ENCODE data around the gene BPIFA1. TPM values are rescaled to one million over a fixed set of nuclear protein-coding genes. Genes with fewer than 3 reads are reported as not detected.

BPIFA1 gene
- total RNA-seq, 4 donors from 2014 or later: not detected

- no peaks in the 10 kb centered on the region for H3K36me3 ChIP-seq
- DNase-seq (ENCODE audit: low spot score in 2 of 2): no peak
- H3K27me3 ChIP-seq: no peaks in the 10 kb centered on the region
- H3K9me3 ChIP-seq: peaks cover 0 to 7% (median 0%) of the 10 kb centered on the region in 4 donors
- no peak for TF ChIP-seq POLR2A (IDR thresholded peaks at IDR 0.05)
- TF ChIP-seq CTCF (IDR thresholded peaks at IDR 0.05): no peak
- TF ChIP-seq EP300 (IDR thresholded peaks at IDR 0.05): no peak
- H3K4me1 ChIP-seq: no peaks in the 10 kb centered on the region
- H3K27ac ChIP-seq: no peak overlapping the region
- no peak overlapping the region for H3K4me3 ChIP-seq
Measured at GRCh38 chr20:33287884-33288283, 52.1 kb downstream of the BPIFA1 start.

GRCh38 chr20:33290852-33291251 lies 55.1 kb downstream of the BPIFA1 start:
- no peaks in the 10 kb centered on the region for H3K27me3 ChIP-seq

GRCh38 chr20:33291416-33291815 lies 55.6 kb downstream of the BPIFA1 start:
- TF ChIP-seq EP300 (IDR thresholded peaks at IDR 0.05) (no peak), CTCF (IDR thresholded peaks at IDR 0.05) (no peak), POLR2A (IDR thresholded peaks at IDR 0.05) (no peak)
- WGBS, 2 donors: 79 to 81% methylated on average over 7 to 8 of the region's 8 CpGs
- Histone ChIP-seq H3K36me3 (no peaks in the 10 kb centered on the region), H3K9me3 (peaks cover 0 to 7% (median 0%) of the 10 kb centered on the region in 4 donors), H3K4me1 (peaks cover 0 to 5% (median 1%) of the 10 kb centered on the region in 4 donors), H3K27ac (no peak overlapping the region), H3K27me3 (no peaks in the 10 kb centered on the region), H3K4me3 (no peak overlapping the region)
- DNase-seq (ENCODE audit: low spot score in 2 of 2): no peak

More at GRCh38 chr20:33290852-33291251, 55.1 kb downstream of the BPIFA1 start:
- no peak for TF ChIP-seq EP300 (IDR thresholded peaks at IDR 0.05)
- Histone ChIP-seq H3K27ac (no peak overlapping the region), H3K4me1 (no peaks in the 10 kb centered on the region), H3K4me3 (no peak overlapping the region), H3K9me3 (peaks cover 0 to 7% (median 0%) of the 10 kb centered on the region in 4 donors), H3K36me3 (no peaks in the 10 kb centered on the region)
- 87 to 90% methylated on average over 6 to 13 of the region's 13 CpGs for WGBS, 2 donors
- DNase-seq (ENCODE audit: low spot score in 2 of 2): no peak

GRCh38 chr20:33291830-33292355 lies 56.1 kb downstream of the BPIFA1 start:
- peaks cover 0 to 10% (median 4%) of the 10 kb centered on the region in 4 donors for H3K4me1 ChIP-seq
- peak; percentile 59 to 87 (median 70) for TF ChIP-seq CTCF (IDR thresholded peaks at IDR 0.05)
- no peak for TF ChIP-seq EP300 (IDR thresholded peaks at IDR 0.05)
- TF ChIP-seq POLR2A (IDR thresholded peaks at IDR 0.05): no peak
- H3K27me3 ChIP-seq: no peaks in the 10 kb centered on the region
- DNase-seq (ENCODE audit: low spot score in 2 of 2): peak in 1 of 2 donors; percentile 11
- no peak overlapping the region for H3K4me3 ChIP-seq
- no peaks in the 10 kb centered on the region for H3K36me3 ChIP-seq
- WGBS, 2 donors: 37 to 40% methylated on average over 7 of the region's 7 CpGs
- no peak overlapping the region for H3K27ac ChIP-seq
- H3K9me3 ChIP-seq: peaks cover 0 to 7% (median 0%) of the 10 kb centered on the region in 4 donors

Other genes with a start within 250 kb of the BPIFA1 start
- not detected for gene SUN5, start 231.6 kb upstream of the BPIFA1 start, total RNA-seq
- not detected for gene BPIFB2, start 228.3 kb upstream of the BPIFA1 start, total RNA-seq
- gene BPIFB6, start 204.3 kb upstream of the BPIFA1 start, total RNA-seq: not detected
- not detected for gene BPIFB3, start 182.1 kb upstream of the BPIFA1 start, total RNA-seq
- gene BPIFB4, start 156.4 kb upstream of the BPIFA1 start, total RNA-seq: not detected
- gene BPIFA2, start 67.8 kb upstream of the BPIFA1 start, total RNA-seq: 1 to 10 TPM in 1 of 4 donors, not detected in 3; 2.2 TPM
- not detected for gene BPIFA3, start 18.6 kb upstream of the BPIFA1 start, total RNA-seq
- gene BPIFB1, start 47.2 kb downstream of the BPIFA1 start, total RNA-seq: not detected
- gene CDK5RAP1, start 165.5 kb downstream of the BPIFA1 start, total RNA-seq: 10 to 100 TPM; 29.5 to 36.7 (median 32.7) TPM
- gene SNTA1, start 207.8 kb downstream of the BPIFA1 start, total RNA-seq: 100 to 1,000 TPM in 2 of 4 donors, 10 to 100 TPM in 2; 44.1 to 120 (median 95.6) TPM

All from tibial nerve (tissue), 4 donors.